GM18951 (cell line): ENCODE measurements around the gene NRARP.

Experiments used
- POLR2A ChIP-seq: IDR thresholded peaks from 4 replicates; pipeline ENCODE4 v1.6.1; 2011; ENCODE audit warnings: mild to moderate bottlenecking; ENCODE audit not compliant: insufficient read length, insufficient read depth; ENCODE audit errors: extremely low read depth
- in situ Hi-C: fragments of 300-500 bp; cut with MboI; formaldehyde crosslinking; loops from one replicate; pipeline ENCODE4 v1.12.0; 2022; ENCODE audit warnings: low sequenced_read_pairs, mixed read lengths, inconsistent platforms; ENCODE audit not compliant: unreplicated experiment

NRARP gene

GRCh38 chr9:137254624-137255447 lies 47.2 kb downstream of the NRARP start, which contains the start of gene NELFB:
Gene NELFB (plus strand): TSS chr9:137255327.
- peak; percentile 86 for TF ChIP-seq POLR2A
- in situ Hi-C loops = no loop called here

- no peak for TF ChIP-seq POLR2A
- in situ Hi-C loops = no loop called here
These were observed 48.1 kb downstream of the NRARP start for GRCh38 chr9:137253717-137254623.

- no peak for TF ChIP-seq POLR2A
- in situ Hi-C loops = no loop called here
These were observed 49.2 kb downstream of the NRARP start for GRCh38 chr9:137252555-137253506.

DNA sequence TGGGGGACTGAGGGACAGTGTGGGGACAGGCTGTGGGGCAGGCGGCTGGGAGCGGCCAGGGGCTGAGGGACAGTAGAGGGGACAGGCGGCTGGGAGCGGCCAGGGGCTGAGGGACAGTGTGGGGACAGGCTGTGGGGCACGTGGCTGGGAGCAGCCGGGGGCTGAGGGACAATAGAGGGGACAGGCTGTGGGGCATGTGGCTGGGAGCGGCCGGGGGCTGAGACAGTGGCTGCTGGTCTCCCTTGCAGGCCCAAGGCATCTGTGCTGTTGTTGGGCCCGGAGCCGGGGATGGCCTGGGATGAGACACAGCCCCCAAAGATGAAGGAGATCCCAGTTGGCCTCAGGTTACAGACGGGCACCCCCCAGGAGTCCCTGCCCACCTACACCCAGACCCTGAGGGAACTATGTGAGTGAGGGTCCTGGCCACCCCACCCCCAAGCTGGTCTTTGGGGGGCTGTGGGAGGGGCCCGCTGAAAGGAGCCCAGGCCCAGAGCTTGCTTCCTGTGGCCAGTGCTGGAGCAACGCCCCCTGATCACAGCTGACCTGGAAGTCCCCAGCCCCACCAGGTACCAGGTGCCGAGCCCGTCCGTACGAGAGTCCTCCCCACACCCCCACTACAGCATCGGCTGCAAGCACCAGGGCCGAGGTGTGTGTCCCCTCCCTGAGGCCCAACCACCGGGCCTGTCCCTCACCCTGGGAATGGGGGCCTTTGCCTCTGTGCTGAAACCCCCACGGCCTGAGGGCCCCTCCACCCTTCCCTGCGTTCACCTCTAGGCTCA lies 50.4 kb downstream of the NRARP start:
- in situ Hi-C loops = no loop called here
- TF ChIP-seq POLR2A = no peak

DNA sequence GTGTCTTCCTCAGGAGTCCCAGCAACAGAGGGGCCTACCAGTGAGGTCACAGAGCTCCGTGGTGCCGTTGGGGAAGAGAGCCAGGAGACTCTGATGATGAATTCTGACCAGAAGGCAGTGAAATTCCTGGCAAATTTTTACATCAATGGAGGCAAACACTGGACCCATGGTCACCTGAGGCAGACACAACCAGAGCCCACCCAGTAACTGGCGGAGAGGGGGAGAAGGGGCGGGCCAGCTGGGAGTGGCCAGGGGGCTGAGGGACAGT lies 50.9 kb downstream of the NRARP start, which contains the start of gene STPG3:
Gene STPG3, plus strand, starts transcription at position 93 of the 268 bp plus-strand sequence. Its CDS starts 1 bp downstream, at position 94.
- in situ Hi-C loops = no loop called here
- TF ChIP-seq POLR2A = no peak

- in situ Hi-C loops = no loop called here
- no peak for TF ChIP-seq POLR2A
These were observed 51.5 kb downstream of the NRARP start for GRCh38 chr9:137250329-137251193.
